Stimulated activated CD4-positive, alpha-beta T cell treated with anti-CD3 and anti-CD28 coated beads, Interleukin-4, amount 100 ng/mL, for 1 hour (primary cell): ENCODE measurements around the gene ATF5.
"Not testable (repeated sequence)": the region's sequence is repeated elsewhere in the genome, so short reads cannot be mapped to it uniquely, and the experiment has no call there.

ENCODE experiments used
- DNase-seq: peaks from one replicate; pipeline ENCODE4 v3.0.0-alpha.2; 2020

ATF5 gene

GRCh38 chr19:49950956-49951526 lies 22.0 kb downstream of the ATF5 start:
- no peak for DNase-seq

GRCh38 chr19:49951806-49952478 lies 22.9 kb downstream of the ATF5 start:
- no peak for DNase-seq

GRCh38 chr19:49952479-49952836 lies 23.5 kb downstream of the ATF5 start:
- no peak for DNase-seq

GRCh38 chr19:49952906-49953305 lies 23.9 kb downstream of the ATF5 start:
- no peak for DNase-seq

GRCh38 chr19:49953416-49953815 lies 24.4 kb downstream of the ATF5 start:
- no peak for DNase-seq

GRCh38 chr19:49954092-49954829 lies 25.3 kb downstream of the ATF5 start:
- no peak for DNase-seq

GRCh38 chr19:49954933-49955332 lies 25.9 kb downstream of the ATF5 start:
- DNase-seq, result no peak

- no peak for DNase-seq
These were observed 27.1 kb downstream of the ATF5 start for GRCh38 chr19:49956115-49956495.

- DNase-seq, result no peak
These were observed 28.4 kb downstream of the ATF5 start for GRCh38 chr19:49957262-49957915.

- not testable (repeated sequence) for DNase-seq
These were observed 29.1 kb downstream of the ATF5 start for GRCh38 chr19:49958144-49958543.

GRCh38 chr19:49958596-49958995 lies 29.6 kb downstream of the ATF5 start:
- DNase-seq, result not testable (repeated sequence)

- not testable (repeated sequence) for DNase-seq
These were observed 30.9 kb downstream of the ATF5 start for GRCh38 chr19:49959892-49960291.

- DNase-seq, result not testable (repeated sequence)
These were observed 32.0 kb downstream of the ATF5 start, which contains the start of gene SIGLEC11 for GRCh38 chr19:49960980-49961379. TSS of gene SIGLEC11 (minus strand) at chr19:49961172. CDS start at chr19:49961081, 91 bp downstream.

- DNase-seq, result no peak
These were observed 39.4 kb downstream of the ATF5 start for GRCh38 chr19:49968279-49968922.

- DNase-seq, result not testable (repeated sequence)
These were observed 40.4 kb downstream of the ATF5 start for GRCh38 chr19:49969355-49969754.

GRCh38 chr19:49971991-49972411 lies 43.0 kb downstream of the ATF5 start:
- DNase-seq, result no peak

- no peak for DNase-seq
These were observed 43.8 kb downstream of the ATF5 start for GRCh38 chr19:49972841-49973240.

- DNase-seq, result no peak
These were observed 45.0 kb downstream of the ATF5 start for GRCh38 chr19:49973987-49974386.

GRCh38 chr19:49975051-49975450 lies 46.0 kb downstream of the ATF5 start:
- DNase-seq, result no peak

- DNase-seq, result no peak
These were observed 47.5 kb downstream of the ATF5 start for GRCh38 chr19:49976496-49976895.

GRCh38 chr19:49977076-49977475 lies 48.1 kb downstream of the ATF5 start:
- DNase-seq, result no peak

- DNase-seq, result no peak
These were observed 48.9 kb downstream of the ATF5 start for GRCh38 chr19:49977881-49978280.

- no peak for DNase-seq
These were observed 49.3 kb downstream of the ATF5 start for GRCh38 chr19:49978324-49978723.
